C4-2B (cell line): ENCODE data around the gene CFLAR.

Source experiments
- H3K27ac ChIP-seq: fragments of 450-650 bp; 2 replicates; pipeline ENCODE4 v1.5.1; 2017
- CTCF ChIP-seq: fragments of 450-650 bp; conservative IDR thresholded peaks from 2 replicates; pipeline ENCODE4 v1.5.1; 2017; ENCODE audit warnings: mild to moderate bottlenecking
- ZFX ChIP-seq: fragments of 450-650 bp; IDR thresholded peaks from 2 replicates; pipeline ENCODE4 v1.6.1; 2017

CFLAR gene

GRCh38 chr2:201090574-201090973 is 25.4 kb upstream of the CFLAR start:
- no peak overlapping the region for H3K27ac ChIP-seq
- TF ChIP-seq ZFX, result no peak
- no peak for TF ChIP-seq CTCF

- TF ChIP-seq ZFX, result no peak
- no peak for TF ChIP-seq CTCF
- no peak overlapping the region for H3K27ac ChIP-seq
Measured at GRCh38 chr2:201093573-201093972, 22.4 kb upstream of the CFLAR start.

GRCh38 chr2:201100497-201100896 is 15.5 kb upstream of the CFLAR start:
- no peak overlapping the region for H3K27ac ChIP-seq
- no peak for TF ChIP-seq ZFX

GRCh38 chr2:201105759-201106158 is 10.2 kb upstream of the CFLAR start:
- no peak for TF ChIP-seq CTCF
- H3K27ac ChIP-seq, result no peak overlapping the region

GRCh38 chr2:201107624-201108023 is 8.3 kb upstream of the CFLAR start:
- no peak overlapping the region for H3K27ac ChIP-seq
- TF ChIP-seq CTCF (no peak), ZFX (no peak)

GRCh38 chr2:201108341-201108740 is 7.6 kb upstream of the CFLAR start:
- TF ChIP-seq ZFX (no peak), CTCF (no peak)

GRCh38 chr2:201109186-201109585 is 6.8 kb upstream of the CFLAR start:
- H3K27ac ChIP-seq, result no peak overlapping the region
- TF ChIP-seq ZFX (no peak), CTCF (no peak)

More at GRCh38 chr2:201108341-201108740, 7.6 kb upstream of the CFLAR start:
- H3K27ac ChIP-seq, result no peak overlapping the region

GRCh38 chr2:201110615-201111014 is 5.3 kb upstream of the CFLAR start:
- no peak overlapping the region for H3K27ac ChIP-seq
- TF ChIP-seq CTCF (no peak), ZFX (no peak)
